Spleen (tissue), 11 donors: ENCODE data around the gene HMCN2. TPM values are rescaled to one million over a fixed set of nuclear protein-coding genes. Genes with fewer than 3 reads are reported as not detected.
A peak's percentile ranks its signal among the peaks of the same experiment; 100 is the strongest.

Source experiments
- DNase-seq: peaks from one replicate; pipeline ENCODE4 v3.0.0-alpha.2; 2020
- H3K27ac ChIP-seq, 8 donors: fragments of 200-600 bp; sonication (generic) in 7 of 8; 1 replicate in 4 of 8; 2 replicates in 4 of 8; pipeline versions ENCODE4 v1.5.0 to v1.8.0; 2016 to 2021; ENCODE audit warnings: inconsistent platforms in 4 of 8, mild to moderate bottlenecking in 4 of 8, moderate library complexity in 1 of 8
- H3K27me3 ChIP-seq, 7 donors: fragments of 200-600 bp; sonication (generic) in 6 of 7; replicated peaks in 1 of 7; 1 replicate in 4 of 7; 2 replicates in 3 of 7; pipeline versions ENCODE4 v1.5.0 to v1.8.0; 2016 to 2021; ENCODE audit warnings: inconsistent platforms in 3 of 7, mild to moderate bottlenecking in 1 of 7
- H3K36me3 ChIP-seq, 6 donors: fragments of 200-600 bp; sonication (generic) in 5 of 6; 1 replicate in 4 of 6; 2 replicates in 2 of 6; pipeline versions ENCODE4 v1.5.0 to v1.8.0; 2016 to 2021; ENCODE audit warnings: inconsistent platforms in 2 of 6
- H3K4me1 ChIP-seq, 6 donors: fragments of 200-600 bp; sonication (generic) in 5 of 6; 1 replicate in 3 of 6; 2 replicates in 3 of 6; pipeline versions ENCODE4 v1.5.0 to v1.8.0; 2016 to 2021; ENCODE audit warnings: inconsistent platforms in 3 of 6
- H3K4me3 ChIP-seq, 8 donors: fragments of 200-600 bp; sonication (generic) in 7 of 8; 1 replicate in 4 of 8; 2 replicates in 4 of 8; pipeline versions ENCODE4 v1.5.0 to v1.8.0; 2016 to 2021; ENCODE audit warnings: inconsistent platforms in 4 of 8, mild to moderate bottlenecking in 4 of 8, moderate library complexity in 2 of 8
- H3K9me3 ChIP-seq, 8 donors: fragments of 200-600 bp; sonication (generic) in 7 of 8; 1 replicate in 4 of 8; 2 replicates in 4 of 8; pipeline versions ENCODE4 v1.5.0 to v1.8.0; 2016 to 2021; ENCODE audit warnings: inconsistent platforms in 4 of 8
- POLR2A ChIP-seq, 3 donors: fragments of 450-650 bp; IDR thresholded peaks; one replicate each; pipeline ENCODE4 v1.5.1; 2017; ENCODE audit warnings: antibody characterized with exemption in 3 of 3, mild to moderate bottlenecking in 1 of 3
- POLR2AphosphoS5 ChIP-seq, 3 donors: sonication (generic); formaldehyde crosslinking; IDR thresholded peaks; one replicate each; pipeline ENCODE4 v1.5.1; 2017; ENCODE audit warnings: antibody characterized with exemption in 3 of 3
- WGBS, 5 donors: extraction: QIAGEN DNeasy Blood & Tissue Kit in 3 of 5; methylation state at CpG; one replicate each; pipeline versions ENCODE4 v1.1.5 to v1.1.7; 2013 to 2018; 5-methylcytosine and 5-hydroxymethylcytosine counted together
- intact Hi-C: fragments of 100-400 bp; cut with DNase I; formaldehyde crosslinking; loops from one replicate; pipeline ENCODE4 v1.15.0; 2023; ENCODE audit warnings: low total_unique reads
- polyA plus RNA-seq, 3 donors: library from polyadenylated mRNA; stranded (reverse); fragments of 200-250 nt; gene quantifications; one replicate each; pipeline ENCODE4 v1.2.1, GENCODE V29; 2013
- total RNA-seq, 7 donors: library from RNA; depleted of rRNA in 3 of 7; stranded (reverse); fragments of >200 nt in 3 of 7; fragmentation: NEBNext Ultra II Directional in 4 of 7; extraction: Animal tissue kit (Norgen Biotek cat#: 25700) in 4 of 7; gene quantifications; one replicate each; pipeline versions ENCODE4 v1.1.0 to v1.2.1, GENCODE V29; 2016 to 2021
- TF ChIP-seq, protein P1 (sequence below), 11 experiments: fragments of 200-600 bp in 7 of 11; fragments of 450-650 bp in 4 of 11; sonication (generic) in 4 of 11; IDR thresholded peaks in 8 of 11; conservative IDR thresholded peaks in 3 of 11; 1 replicate in 7 of 11; 2 replicates in 4 of 11; pipeline versions ENCODE4 v1.4.0 to v1.8.0; 2016 to 2021; ENCODE audit warnings: antibody characterized with exemption in 11 of 11, inconsistent platforms in 4 of 11, mild to moderate bottlenecking in 1 of 11
- donor health status: healthy with polysubstance abuse.
- donor health status: DM: no; HTN: no; CAD: no; lungs with moderate emphysema.
- donor health status: DM: no; HTN: no; CAD: no.
- donor health status: Bipolar disorder and iron deficiency.
- donor health status: healthy.
- donor health status: DM: no; HTN: no; CAD: no.
- donor health status: DM: yes; HTN: yes; CAD: no.

HMCN2 gene
- total and polyA plus RNA-seq, 10 donors: 0.09 to 1.9 (median 0.73) TPM

DNA sequence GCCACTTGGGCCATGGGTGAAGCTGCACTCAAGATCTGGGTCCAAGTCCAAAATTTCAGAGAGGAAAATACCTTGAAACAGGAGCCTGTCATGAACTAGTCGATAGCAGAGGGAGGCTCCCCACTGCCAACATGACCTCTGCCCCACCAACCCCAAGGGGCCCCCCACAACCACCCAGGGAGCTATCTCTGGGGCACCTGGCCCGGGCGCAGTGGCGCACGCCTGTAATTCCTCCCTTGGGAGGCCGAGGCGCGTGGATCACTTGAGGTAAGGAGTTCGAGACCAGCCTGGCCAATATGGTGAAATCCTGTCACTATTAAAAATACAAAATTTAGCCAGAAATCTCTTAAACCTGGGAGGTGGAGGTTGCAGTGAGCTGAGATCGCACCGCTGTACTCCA, 20.1 kb upstream of the HMCN2 start:
- peaks cover 0 to 20% (median 13%) of the 10 kb centered on the region in 6 donors for H3K4me1 ChIP-seq
- H3K4me3 ChIP-seq: no peak overlapping the region
- peaks cover 0 to 16% (median 0%) of the 10 kb centered on the region in 7 donors for H3K27me3 ChIP-seq
- no peaks in the 10 kb centered on the region for H3K36me3 ChIP-seq
- H3K27ac ChIP-seq: no peak overlapping the region
- whole genome bisulfite sequencing, 5 donors: 92 to 97% (median 95%) methylated on average over 11 of the region's 11 CpGs
- no peaks in the 10 kb centered on the region for H3K9me3 ChIP-seq
- TF ChIP-seq POLR2AphosphoS5 (IDR thresholded peaks at IDR 0.05): no peak
- TF ChIP-seq, protein P1, sequence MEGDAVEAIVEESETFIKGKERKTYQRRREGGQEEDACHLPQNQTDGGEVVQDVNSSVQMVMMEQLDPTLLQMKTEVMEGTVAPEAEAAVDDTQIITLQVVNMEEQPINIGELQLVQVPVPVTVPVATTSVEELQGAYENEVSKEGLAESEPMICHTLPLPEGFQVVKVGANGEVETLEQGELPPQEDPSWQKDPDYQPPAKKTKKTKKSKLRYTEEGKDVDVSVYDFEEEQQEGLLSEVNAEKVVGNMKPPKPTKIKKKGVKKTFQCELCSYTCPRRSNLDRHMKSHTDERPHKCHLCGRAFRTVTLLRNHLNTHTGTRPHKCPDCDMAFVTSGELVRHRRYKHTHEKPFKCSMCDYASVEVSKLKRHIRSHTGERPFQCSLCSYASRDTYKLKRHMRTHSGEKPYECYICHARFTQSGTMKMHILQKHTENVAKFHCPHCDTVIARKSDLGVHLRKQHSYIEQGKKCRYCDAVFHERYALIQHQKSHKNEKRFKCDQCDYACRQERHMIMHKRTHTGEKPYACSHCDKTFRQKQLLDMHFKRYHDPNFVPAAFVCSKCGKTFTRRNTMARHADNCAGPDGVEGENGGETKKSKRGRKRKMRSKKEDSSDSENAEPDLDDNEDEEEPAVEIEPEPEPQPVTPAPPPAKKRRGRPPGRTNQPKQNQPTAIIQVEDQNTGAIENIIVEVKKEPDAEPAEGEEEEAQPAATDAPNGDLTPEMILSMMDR (IDR thresholded peaks at IDR 0.05 in 8 of 11, conservative IDR thresholded peaks at IDR 0.05 in 3 of 11): no peak
- no peak for TF ChIP-seq POLR2A (IDR thresholded peaks at IDR 0.05)
- DNase-seq: no peak
- intact Hi-C loops: loop anchor here (10.0 kb wide), 1 partner anchor 99 kb away; no protein-coding TSS in a partner anchor

DNA sequence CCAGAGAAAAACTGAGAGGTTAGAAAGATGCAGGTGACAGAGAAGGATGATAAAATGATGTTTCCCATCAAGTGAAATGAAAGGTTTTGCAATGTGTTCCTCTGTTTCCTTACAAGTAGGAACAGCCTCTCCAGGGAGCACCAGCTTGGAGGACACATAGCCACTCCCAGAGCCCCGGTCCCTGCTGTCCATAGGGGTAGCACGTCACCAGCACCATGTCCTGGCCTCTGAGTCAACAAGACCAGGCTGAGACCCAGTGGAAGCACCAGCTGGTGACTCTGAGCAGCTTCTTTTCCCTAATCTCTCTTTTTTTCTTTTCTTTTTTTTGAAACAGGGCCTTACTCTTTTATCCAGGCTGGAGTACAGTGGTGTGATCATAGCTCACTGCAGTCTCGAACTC, 19.4 kb upstream of the HMCN2 start:
- Histone ChIP-seq H3K4me3 (no peak overlapping the region), H3K9me3 (no peaks in the 10 kb centered on the region), H3K27ac (no peak overlapping the region), H3K4me1 (peaks cover 0 to 13% (median 8%) of the 10 kb centered on the region in 6 donors), H3K27me3 (peaks cover 0 to 16% (median 0%) of the 10 kb centered on the region in 7 donors), H3K36me3 (no peaks in the 10 kb centered on the region)
- intact Hi-C loops: loop anchor here (10.0 kb wide), 1 partner anchor 99 kb away; no protein-coding TSS in a partner anchor
- WGBS, 5 donors: 84 to 98% (median 91%) methylated on average over 3 of the region's 3 CpGs
- no peak for DNase-seq
- no peak for TF ChIP-seq POLR2AphosphoS5 (IDR thresholded peaks at IDR 0.05)
- TF ChIP-seq, protein P1 (IDR thresholded peaks at IDR 0.05 in 8 of 11, conservative IDR thresholded peaks at IDR 0.05 in 3 of 11): no peak
- no peak for TF ChIP-seq POLR2A (IDR thresholded peaks at IDR 0.05)

DNA sequence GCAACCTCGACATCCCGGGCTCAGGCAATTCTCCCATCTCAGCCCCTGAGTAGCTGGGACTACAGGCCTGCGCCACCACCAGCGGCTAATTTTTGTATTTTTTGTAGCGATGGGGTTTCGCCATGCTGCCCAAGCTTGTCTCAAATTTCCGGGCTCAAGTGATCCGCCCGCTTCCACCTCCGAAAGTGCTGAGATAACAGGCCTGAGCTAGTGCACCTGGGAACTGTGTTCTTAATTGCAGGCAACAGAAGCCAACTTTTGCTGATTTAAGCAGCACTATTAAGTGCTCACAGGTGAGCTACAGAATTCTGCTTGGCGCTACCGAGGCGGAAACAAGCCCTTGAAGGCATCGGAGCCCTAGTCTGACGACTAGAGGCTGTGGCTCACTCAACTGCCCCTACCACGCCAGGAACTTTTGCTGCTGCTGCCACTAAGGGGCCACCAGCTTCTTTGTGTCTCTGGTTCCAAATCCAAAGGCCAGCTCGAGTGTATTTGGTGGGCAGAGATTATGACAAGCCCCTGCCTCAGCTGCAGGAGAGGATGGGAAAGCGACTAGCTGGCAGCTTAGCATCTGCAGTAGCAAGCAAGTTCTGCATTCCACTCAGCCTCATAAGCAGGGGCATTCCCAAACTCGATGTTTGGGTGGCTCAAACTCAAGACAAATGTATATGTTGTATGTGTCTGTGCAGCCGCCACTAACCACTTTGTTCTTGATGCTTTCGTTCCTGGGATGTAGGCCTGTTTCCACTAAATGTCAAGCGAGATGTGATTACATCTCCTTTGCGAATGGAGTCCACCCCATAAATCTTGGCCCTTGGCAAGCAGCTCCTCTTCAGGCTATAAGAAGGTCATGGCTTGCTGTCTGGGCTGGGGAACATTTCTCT, 10.6 kb upstream of the HMCN2 start:
- Histone ChIP-seq H3K36me3 (no peaks in the 10 kb centered on the region), H3K27me3 (peaks cover 0 to 37% (median 0%) of the 10 kb centered on the region in 7 donors), H3K9me3 (peaks cover 0 to 6% (median 0%) of the 10 kb centered on the region in 8 donors), H3K27ac (no peak overlapping the region), H3K4me3 (no peak overlapping the region), H3K4me1 (no peaks in the 10 kb centered on the region)
- 79 to 86% (median 84%) methylated on average over 17 to 23 of the region's 23 CpGs for WGBS, 5 donors
- peak; percentile 37 for DNase-seq
- intact Hi-C loops: no loop called here
- TF ChIP-seq POLR2A (IDR thresholded peaks at IDR 0.05) (no peak), POLR2AphosphoS5 (IDR thresholded peaks at IDR 0.05) (no peak)
- TF ChIP-seq, protein P1 (IDR thresholded peaks at IDR 0.05 in 8 of 11, conservative IDR thresholded peaks at IDR 0.05 in 3 of 11): no peak

DNA sequence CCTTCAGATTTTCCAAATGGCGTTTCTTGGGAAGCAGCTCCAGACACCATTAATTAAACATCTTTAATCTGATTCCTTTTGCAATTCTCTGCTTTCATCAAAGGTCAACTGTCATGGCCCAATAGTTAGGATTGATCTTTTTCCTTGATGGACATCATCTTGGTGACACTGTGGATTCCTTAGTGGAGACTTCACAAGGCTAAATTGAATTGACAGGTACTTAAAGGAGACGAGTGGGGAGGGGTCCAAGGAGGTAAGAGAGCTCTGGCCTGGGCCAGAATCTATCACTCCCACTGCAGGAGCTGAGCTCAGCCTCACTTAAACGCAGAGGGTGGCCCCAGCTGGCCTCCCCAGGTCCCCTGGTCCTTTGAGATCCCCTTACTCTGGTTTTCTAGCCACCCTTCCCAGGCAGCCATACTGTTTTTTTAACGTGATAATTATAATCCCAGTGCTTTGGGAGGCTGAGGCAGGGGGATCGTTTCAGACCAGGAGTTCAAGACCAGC, 9.9 kb upstream of the HMCN2 start:
- H3K27me3 ChIP-seq: peaks cover 0 to 44% (median 0%) of the 10 kb centered on the region in 7 donors
- no peaks in the 10 kb centered on the region for H3K4me1 ChIP-seq
- no peak for DNase-seq
- no peak overlapping the region for H3K27ac ChIP-seq
- intact Hi-C loops: no loop called here
- H3K36me3 ChIP-seq: no peaks in the 10 kb centered on the region
- WGBS, 5 donors: 49 to 75% (median 72%) methylated on average over 5 of the region's 5 CpGs
- no peak overlapping the region for H3K4me3 ChIP-seq
- H3K9me3 ChIP-seq: peaks cover 0 to 6% (median 0%) of the 10 kb centered on the region in 8 donors
- TF ChIP-seq, protein P1 (IDR thresholded peaks at IDR 0.05 in 8 of 11, conservative IDR thresholded peaks at IDR 0.05 in 3 of 11): no peak
- TF ChIP-seq POLR2A (IDR thresholded peaks at IDR 0.05) (no peak), POLR2AphosphoS5 (IDR thresholded peaks at IDR 0.05) (no peak)
